Heart left ventricle (tissue), 16 donors: ENCODE data around the gene RPS26. TPM values are rescaled to one million over a fixed set of nuclear protein-coding genes. Genes with fewer than 3 reads are reported as not detected.
"Not testable (repeated sequence)": the region's sequence is repeated elsewhere in the genome, so short reads cannot be mapped to it uniquely, and the experiment has no call there.

Experiments
- ATAC-seq, 4 donors: fragments of 200-7000 bp; cut with Tn5 transposase; one replicate each; pipeline ENCODE4 v1.9.1; 2020 to 2022; ENCODE audit warnings: moderate library complexity in 4 of 4, mild to moderate bottlenecking in 3 of 4, moderate number of reproducible peaks in 1 of 4
- DNase-seq, 5 donors: peaks; one replicate each; pipeline ENCODE4 v3.0.0-alpha.2; 2020
- H3K27ac ChIP-seq, 12 donors: fragments of 200-600 bp; sonication (generic) in 4 of 12; one replicate each; pipeline versions ENCODE4 v1.5.0 to v1.8.0; 2016 to 2022; ENCODE audit warnings: mild to moderate bottlenecking in 2 of 12
- H3K27me3 ChIP-seq, 9 donors: fragments of 200-600 bp; sonication (generic) in 2 of 9; one replicate each; pipeline versions ENCODE4 v1.5.1 to v1.8.0; 2016 to 2022; ENCODE audit warnings: mild to moderate bottlenecking in 3 of 9
- H3K36me3 ChIP-seq, 9 donors: fragments of 200-600 bp; sonication (generic) in 2 of 9; one replicate each; pipeline versions ENCODE4 v1.5.0 to v1.8.0; 2018 to 2022; ENCODE audit warnings: mild to moderate bottlenecking in 2 of 9
- H3K4me1 ChIP-seq, 12 donors: fragments of 200-600 bp; sonication (generic) in 4 of 12; one replicate each; pipeline versions ENCODE4 v1.5.0 to v1.8.0; 2016 to 2022; ENCODE audit warnings: mild to moderate bottlenecking in 3 of 12
- H3K4me3 ChIP-seq, 12 donors: fragments of 200-600 bp; sonication (generic) in 4 of 12; one replicate each; pipeline versions ENCODE4 v1.5.0 to v1.8.0; 2017 to 2022; ENCODE audit warnings: mild to moderate bottlenecking in 9 of 12, moderate library complexity in 4 of 12
- H3K9me3 ChIP-seq, 12 donors: fragments of 200-600 bp; sonication (generic) in 4 of 12; one replicate each; pipeline versions ENCODE4 v1.5.0 to v1.8.0; 2016 to 2022; ENCODE audit warnings: mild to moderate bottlenecking in 1 of 12
- POLR2A ChIP-seq, 2 donors: fragments of 450-650 bp; IDR thresholded peaks; one replicate each; pipeline ENCODE4 v1.6.1; 2017; ENCODE audit warnings: antibody characterized with exemption in 2 of 2, mild to moderate bottlenecking in 2 of 2, moderate library complexity in 2 of 2
- WGBS, 4 donors: extraction: QIAGEN DNeasy Blood & Tissue Kit in 2 of 4; methylation state at CpG; one replicate each; pipeline versions ENCODE4 v1.1.5 to v1.1.7; 2013 to 2018; 5-methylcytosine and 5-hydroxymethylcytosine counted together
- intact Hi-C, 10 donors: fragments of 100-400 bp; cut with DNase I; formaldehyde crosslinking; loops; one replicate each; pipeline versions ENCODE4 v1.11.1 to v1.14.2; 2022
- polyA plus RNA-seq, 2 donors: library from polyadenylated mRNA; stranded (reverse); fragments of 200-250 nt; gene quantifications; one replicate each; pipeline ENCODE4 v1.2.3, GENCODE V29; 2013
- total RNA-seq, 9 donors: library from RNA; depleted of rRNA in 2 of 9; stranded (reverse); fragments of >200 nt in 2 of 9; fragmentation: NEBNext Ultra II Directional in 3 of 9; extraction: Animal tissue kit (Norgen Biotek cat#: 25700) in 3 of 9; gene quantifications; one replicate each; pipeline versions ENCODE4 v1.1.0 to v1.2.4, GENCODE V29; 2016 to 2023
- TF ChIP-seq, protein P1 (sequence below), 12 donors: fragments of 200-600 bp; sonication (generic) in 4 of 12; IDR thresholded peaks; one replicate each; pipeline versions ENCODE4 v1.5.0 to v1.8.0; 2018 to 2022; ENCODE audit warnings: antibody characterized with exemption in 12 of 12, mild to moderate bottlenecking in 5 of 12
- donor health status: ischemic (EF 13 %, LVEDD 7.1; RV severe dilation, severe dysfunction).
- donor health status: healthy with polysubstance abuse.
- donor health status: DM: no; HTN: yes; CAD: no.
- donor health status: DM: no; HTN: no; CAD: no.
- donor health status: ischemic (EF 25% LVEDD 6.9; RV normal size, moderate dysfunction).
- donor health status: ischemic (EF 25% LVEDD 5.7; RV mildly dilated, moderate dysfunction).
- donor health status: healthy.
- donor health status: DM: yes; HTN: yes; CAD: no.
- donor health status: ischemic (EF 35%, LVEDD 5.7; RV mildly dilated, moderate dysfunction).
- donor health status: nonischemic (EF 11% LVEDD 7.7; RV severe dilation, severe dysfunction).
- donor health status: DM: yes; HTN: yes; CAD: no.
- donor health status: PGD.
- donor health status: ischemic (EF 29% LVEDD 5.4; RV normal size, mild dysfunction).
- donor health status: nonischemic (EF 23%, LVEDD 6.1; RV moderate dilation, normal function).

RPS26 gene
- total and polyA plus RNA-seq, 11 donors, result 11.7 to 1,433 (median 27.7) TPM

DNA sequence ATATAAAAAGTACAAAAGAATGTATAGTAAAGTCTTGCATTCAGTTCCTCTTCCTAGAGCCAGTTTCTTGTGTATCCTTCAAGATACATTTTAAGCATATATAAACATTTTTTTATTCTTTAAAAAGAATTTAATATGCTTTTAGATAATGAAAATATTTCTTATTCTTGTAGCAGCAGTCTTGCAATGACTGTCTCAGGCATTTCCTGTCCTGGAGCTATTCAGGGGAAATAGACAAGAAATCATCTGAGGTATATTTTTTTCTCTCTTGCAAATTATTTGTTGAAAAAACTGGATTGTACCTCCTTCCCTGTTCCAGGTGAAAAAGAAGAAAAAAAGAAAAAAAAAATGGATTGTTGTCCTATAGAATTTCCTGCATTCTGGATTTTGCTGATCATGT lies 21.3 kb downstream of the RPS26 start:
- intact Hi-C loops, result no loop called here
- no peak for DNase-seq
- no peak for TF ChIP-seq POLR2A (IDR thresholded peaks at IDR 0.05)
- TF ChIP-seq, protein P1, sequence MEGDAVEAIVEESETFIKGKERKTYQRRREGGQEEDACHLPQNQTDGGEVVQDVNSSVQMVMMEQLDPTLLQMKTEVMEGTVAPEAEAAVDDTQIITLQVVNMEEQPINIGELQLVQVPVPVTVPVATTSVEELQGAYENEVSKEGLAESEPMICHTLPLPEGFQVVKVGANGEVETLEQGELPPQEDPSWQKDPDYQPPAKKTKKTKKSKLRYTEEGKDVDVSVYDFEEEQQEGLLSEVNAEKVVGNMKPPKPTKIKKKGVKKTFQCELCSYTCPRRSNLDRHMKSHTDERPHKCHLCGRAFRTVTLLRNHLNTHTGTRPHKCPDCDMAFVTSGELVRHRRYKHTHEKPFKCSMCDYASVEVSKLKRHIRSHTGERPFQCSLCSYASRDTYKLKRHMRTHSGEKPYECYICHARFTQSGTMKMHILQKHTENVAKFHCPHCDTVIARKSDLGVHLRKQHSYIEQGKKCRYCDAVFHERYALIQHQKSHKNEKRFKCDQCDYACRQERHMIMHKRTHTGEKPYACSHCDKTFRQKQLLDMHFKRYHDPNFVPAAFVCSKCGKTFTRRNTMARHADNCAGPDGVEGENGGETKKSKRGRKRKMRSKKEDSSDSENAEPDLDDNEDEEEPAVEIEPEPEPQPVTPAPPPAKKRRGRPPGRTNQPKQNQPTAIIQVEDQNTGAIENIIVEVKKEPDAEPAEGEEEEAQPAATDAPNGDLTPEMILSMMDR (IDR thresholded peaks at IDR 0.05), result no peak

DNA sequence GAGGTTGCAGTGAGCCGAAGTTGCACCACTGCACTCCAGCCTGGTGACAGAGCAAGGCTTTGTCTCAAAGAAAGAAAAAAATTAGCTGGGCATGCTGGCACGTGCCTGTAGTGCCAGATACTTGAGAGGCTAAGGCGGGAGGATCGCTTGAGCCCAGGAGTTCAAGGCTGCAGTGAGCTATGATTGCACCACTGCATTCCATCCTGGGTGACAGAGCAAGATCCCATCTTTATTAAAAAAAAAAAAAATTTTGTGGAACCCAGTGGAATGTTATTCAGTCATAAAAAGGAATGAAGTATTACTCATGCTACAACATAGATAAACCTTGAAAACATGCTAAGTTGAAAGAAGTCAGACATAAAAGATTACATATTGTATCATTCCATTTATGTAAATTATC lies 29.9 kb downstream of the RPS26 start:
- Histone ChIP-seq H3K27me3 (no peaks in the 10 kb centered on the region), H3K4me1 (no peaks in the 10 kb centered on the region), H3K4me3 (no peak overlapping the region), H3K36me3 (no peaks in the 10 kb centered on the region), H3K9me3 (no peaks in the 10 kb centered on the region), H3K27ac (no peak overlapping the region)
- WGBS, 4 donors, result 78 to 86% (median 80%) methylated on average over 4 of the region's 4 CpGs
- TF ChIP-seq POLR2A (IDR thresholded peaks at IDR 0.05), result no peak
- TF ChIP-seq, protein P1 (IDR thresholded peaks at IDR 0.05), result no peak
- no peak for ATAC-seq
- no peak for DNase-seq
- intact Hi-C loops, result no loop called here

More for the DNA sequence above, 21.3 kb downstream of the RPS26 start:
- H3K27ac ChIP-seq, result no peak overlapping the region
- no peaks in the 10 kb centered on the region for H3K36me3 ChIP-seq
- no peak overlapping the region for H3K4me3 ChIP-seq
- no peaks in the 10 kb centered on the region for H3K4me1 ChIP-seq
- ATAC-seq, result no peak
- no peaks in the 10 kb centered on the region for H3K27me3 ChIP-seq
- no peaks in the 10 kb centered on the region for H3K9me3 ChIP-seq

DNA sequence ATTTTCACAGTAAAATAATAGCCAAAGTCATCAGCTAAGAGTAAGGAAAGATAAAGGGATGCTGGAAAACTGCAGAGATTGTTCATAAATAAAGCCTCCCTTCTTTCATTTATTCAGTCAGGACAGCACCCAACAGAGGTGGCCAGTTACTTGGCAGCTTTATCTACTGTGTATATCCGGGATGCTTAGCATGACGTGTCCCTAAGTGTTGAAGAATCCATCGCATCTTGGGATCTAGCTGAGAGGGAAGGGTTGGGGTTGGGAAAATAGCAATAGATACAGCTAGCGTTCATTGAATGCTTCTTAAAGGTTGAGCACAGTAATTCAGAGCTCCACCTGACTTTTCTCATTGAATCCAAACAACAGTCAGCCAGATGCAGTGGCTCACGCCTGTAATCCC lies 32.7 kb downstream of the RPS26 start:
- intact Hi-C loops, result no loop called here
- Histone ChIP-seq H3K36me3 (no peaks in the 10 kb centered on the region), H3K4me3 (no peak overlapping the region), H3K27ac (no peak overlapping the region), H3K9me3 (no peaks in the 10 kb centered on the region), H3K27me3 (no peaks in the 10 kb centered on the region), H3K4me1 (peaks cover 0 to 12% (median 7%) of the 10 kb centered on the region in 12 donors)
- ATAC-seq (no peak), DNase-seq (no peak)
- WGBS, 4 donors, result 77 to 86% (median 83%) methylated on average over 5 of the region's 5 CpGs
- TF ChIP-seq, protein P1 (IDR thresholded peaks at IDR 0.05), result no peak
- no peak for TF ChIP-seq POLR2A (IDR thresholded peaks at IDR 0.05)

DNA sequence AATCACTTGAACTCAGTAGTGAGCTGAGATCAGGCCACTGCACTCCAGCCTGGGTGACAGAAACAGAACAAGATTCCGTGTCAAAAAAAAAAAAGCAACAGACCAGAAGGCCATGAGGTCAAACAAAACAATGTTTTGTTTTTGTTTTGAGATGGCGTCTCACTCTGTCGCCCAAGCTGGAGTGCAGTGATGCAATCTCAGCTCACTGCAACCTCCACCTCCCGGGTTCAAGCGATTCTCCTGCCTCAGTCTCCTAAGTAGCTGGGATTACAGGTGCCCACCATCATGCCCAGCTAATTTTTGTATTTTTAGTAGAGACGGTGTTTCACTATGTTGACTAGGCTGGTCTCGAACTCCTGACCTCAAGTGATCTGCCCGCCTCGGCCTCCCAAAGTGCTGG lies 36.2 kb downstream of the RPS26 start:
- ATAC-seq, H3K4me3 ChIP-seq, DNase-seq, H3K27ac ChIP-seq, H3K36me3 ChIP-seq, intact Hi-C loops, H3K9me3 ChIP-seq: not testable (repeated sequence)
- 88 to 92% (median 90%) methylated on average over 9 of the region's 9 CpGs for WGBS, 4 donors
- H3K4me1 ChIP-seq, result peaks cover 0 to 26% (median 16%) of the 10 kb centered on the region in 12 donors
- H3K27me3 ChIP-seq, result peaks cover 0 to 17% (median 10%) of the 10 kb centered on the region in 9 donors

DNA sequence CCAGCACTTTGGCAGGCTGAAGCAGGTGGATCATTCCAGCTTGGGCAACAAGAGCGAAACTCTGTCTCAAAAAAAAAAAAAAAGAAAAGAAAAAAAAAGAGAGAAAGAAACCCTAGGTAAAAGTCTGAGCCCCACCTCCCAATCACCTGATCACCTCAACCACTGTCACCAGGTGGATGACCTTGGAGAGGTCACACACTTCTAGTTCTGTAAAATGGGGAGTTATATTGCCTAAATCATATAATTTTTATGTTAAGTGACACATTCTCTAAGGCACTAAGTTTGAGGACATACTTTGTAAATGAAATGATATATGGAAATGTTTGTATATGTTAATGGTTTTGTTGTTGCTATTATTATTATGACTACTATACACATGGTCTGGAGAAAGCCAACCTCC lies 36.7 kb downstream of the RPS26 start:
- Histone ChIP-seq H3K36me3 (no peaks in the 10 kb centered on the region), H3K9me3 (no peaks in the 10 kb centered on the region), H3K27ac (no peak overlapping the region), H3K4me1 (peaks cover 0 to 26% (median 16%) of the 10 kb centered on the region in 12 donors), H3K27me3 (peaks cover 0 to 17% (median 10%) of the 10 kb centered on the region in 9 donors), H3K4me3 (peak overlapping the region in 1 of 12 donors; percentile 55)
- no peak for ATAC-seq
- DNase-seq, result no peak
- WGBS, 4 donors, result 96 to 100% (median 100%) methylated on average over 1 of the region's 1 CpG
- intact Hi-C loops, result no loop called here
- TF ChIP-seq, protein P1 (IDR thresholded peaks at IDR 0.05), result no peak
- no peak for TF ChIP-seq POLR2A (IDR thresholded peaks at IDR 0.05)
